ENCODE data around the gene ZNF692.

DNA sequence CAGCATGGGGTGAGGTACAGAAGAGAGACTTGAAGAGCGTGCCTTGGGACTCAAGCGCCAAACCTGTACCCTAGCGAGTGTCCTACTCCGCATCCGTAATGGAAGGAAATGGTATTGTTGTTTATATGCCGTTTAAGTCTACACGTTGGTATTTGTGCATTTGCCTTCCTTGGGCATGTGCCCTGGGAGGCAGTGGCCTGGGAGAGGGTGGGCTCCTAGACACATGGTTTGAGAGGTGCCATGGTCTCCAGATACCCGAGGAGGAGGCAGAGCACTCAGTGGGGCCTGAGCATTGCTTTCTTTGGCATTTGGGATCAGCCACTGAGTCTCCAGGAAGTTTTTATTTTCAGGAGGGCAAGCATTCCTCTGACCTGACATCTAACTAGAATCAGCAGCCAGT lies 14.4 kb downstream of the ZNF692 start:
- TF ChIP-seq, protein P1, sequence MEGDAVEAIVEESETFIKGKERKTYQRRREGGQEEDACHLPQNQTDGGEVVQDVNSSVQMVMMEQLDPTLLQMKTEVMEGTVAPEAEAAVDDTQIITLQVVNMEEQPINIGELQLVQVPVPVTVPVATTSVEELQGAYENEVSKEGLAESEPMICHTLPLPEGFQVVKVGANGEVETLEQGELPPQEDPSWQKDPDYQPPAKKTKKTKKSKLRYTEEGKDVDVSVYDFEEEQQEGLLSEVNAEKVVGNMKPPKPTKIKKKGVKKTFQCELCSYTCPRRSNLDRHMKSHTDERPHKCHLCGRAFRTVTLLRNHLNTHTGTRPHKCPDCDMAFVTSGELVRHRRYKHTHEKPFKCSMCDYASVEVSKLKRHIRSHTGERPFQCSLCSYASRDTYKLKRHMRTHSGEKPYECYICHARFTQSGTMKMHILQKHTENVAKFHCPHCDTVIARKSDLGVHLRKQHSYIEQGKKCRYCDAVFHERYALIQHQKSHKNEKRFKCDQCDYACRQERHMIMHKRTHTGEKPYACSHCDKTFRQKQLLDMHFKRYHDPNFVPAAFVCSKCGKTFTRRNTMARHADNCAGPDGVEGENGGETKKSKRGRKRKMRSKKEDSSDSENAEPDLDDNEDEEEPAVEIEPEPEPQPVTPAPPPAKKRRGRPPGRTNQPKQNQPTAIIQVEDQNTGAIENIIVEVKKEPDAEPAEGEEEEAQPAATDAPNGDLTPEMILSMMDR (IDR thresholded peaks at IDR 0.05) = no peak
- no peak for TF ChIP-seq POLR2A (IDR thresholded peaks at IDR 0.05)
